HEK293 (cell line): Measurements from ENCODE around the gene PITPNM3.

Source experiments
- CTCF ChIA-PET: fragments of 350-600 bp; formaldehyde crosslinking; extraction: SDS; loops from one replicate; lab custom pipeline; 2021; ENCODE audit warnings: antibody characterized with exemption; lab: Yijun Ruan, JAX
- POLR2A ChIA-PET: fragments of 300-600 bp; formaldehyde crosslinking; extraction: SDS; loops from one replicate; lab custom pipeline; 2020; ENCODE audit warnings: antibody characterized with exemption, inconsistent platforms; lab: Yijun Ruan, JAX
- H3K27ac ChIP-seq: fragments of 200-500 bp; sonication (Bioruptor generic); 2 replicates; pipeline ENCODE4 v1.5.1; 2014; ENCODE audit warnings: low read depth, low read length, control low read depth, inconsistent platforms; ENCODE audit errors: extremely low read depth
- H3K36me3 ChIP-seq, 2 experiments: fragments of 200-500 bp in 1 of 2; sonication (Bioruptor generic) in 1 of 2; 1 replicate in 1 of 2; 2 replicates in 1 of 2; pipeline ENCODE4 v1.5.1; 2014 to 2017; ENCODE audit warnings: inconsistent platforms in 2 of 2, low read length in 2 of 2; ENCODE audit not compliant: control insufficient read depth in 2 of 2, insufficient read depth in 1 of 2
- H3K4me1 ChIP-seq: fragments of 200-500 bp; sonication (Bioruptor generic); 2 replicates; pipeline ENCODE4 v1.5.1; 2014; ENCODE audit warnings: mild to moderate bottlenecking, low read length, inconsistent platforms; ENCODE audit not compliant: control insufficient read depth, insufficient read depth
- H3K4me3 ChIP-seq: 2 replicates; pipeline ENCODE4 v1.5.1; 2011; ENCODE audit warnings: low read depth, mild to moderate bottlenecking, control low read depth, low read length, moderate library complexity
- H3K9me3 ChIP-seq: fragments of 200-500 bp; sonication (Bioruptor generic); 2 replicates; pipeline ENCODE4 v1.5.1; 2014; ENCODE audit warnings: low read depth, low read length, inconsistent platforms; ENCODE audit not compliant: control insufficient read depth, insufficient read depth
- EGR2 ChIP-seq: fragments of 450-650 bp; formaldehyde crosslinking; IDR thresholded peaks from 2 replicates; pipeline ENCODE4 v1.5.1; 2016; ENCODE audit warnings: low read depth, missing biosample characterization, missing genetic modification characterization
- GLIS2 ChIP-seq: fragments of 450-650 bp; formaldehyde crosslinking; IDR thresholded peaks from 2 replicates; pipeline ENCODE4 v1.5.1; 2016; ENCODE audit warnings: missing biosample characterization, missing genetic modification characterization
- KLF1 ChIP-seq: fragments of 450-650 bp; formaldehyde crosslinking; IDR thresholded peaks from 2 replicates; pipeline ENCODE4 v1.5.1; 2016; ENCODE audit warnings: missing biosample characterization, missing genetic modification characterization
- KLF16 ChIP-seq: fragments of 450-650 bp; formaldehyde crosslinking; IDR thresholded peaks from 2 replicates; pipeline ENCODE4 v1.5.1; 2017; ENCODE audit warnings: missing biosample characterization, missing genetic modification characterization
- KLF9 ChIP-seq: fragments of 450-650 bp; formaldehyde crosslinking; IDR thresholded peaks from 2 replicates; pipeline ENCODE4 v1.5.1; 2016; ENCODE audit warnings: missing biosample characterization, missing genetic modification characterization, low read depth
- SP3 ChIP-seq: fragments of 450-650 bp; formaldehyde crosslinking; IDR thresholded peaks from 2 replicates; pipeline ENCODE4 v1.5.1; 2016; ENCODE audit warnings: missing biosample characterization, missing genetic modification characterization
- ZBTB21 ChIP-seq: fragments of 450-650 bp; formaldehyde crosslinking; IDR thresholded peaks from 2 replicates; pipeline ENCODE4 v1.5.1; 2017; ENCODE audit warnings: missing biosample characterization, missing genetic modification characterization
- ZNF155 ChIP-seq: fragments of 450-650 bp; formaldehyde crosslinking; IDR thresholded peaks from 2 replicates; pipeline ENCODE4 v1.5.1; 2016; ENCODE audit warnings: missing biosample characterization, missing genetic modification characterization
- ZNF16 ChIP-seq: fragments of 450-650 bp; formaldehyde crosslinking; IDR thresholded peaks from 2 replicates; pipeline ENCODE4 v1.5.1; 2016; ENCODE audit warnings: low read depth, missing biosample characterization, missing genetic modification characterization
- ZNF211 ChIP-seq: fragments of 450-650 bp; formaldehyde crosslinking; IDR thresholded peaks from 2 replicates; pipeline ENCODE4 v1.5.1; 2016; ENCODE audit warnings: low read depth, missing biosample characterization, missing genetic modification characterization
- ZNF214 ChIP-seq: fragments of 450-650 bp; formaldehyde crosslinking; IDR thresholded peaks from 2 replicates; pipeline ENCODE4 v1.5.1; 2017; ENCODE audit warnings: missing biosample characterization, mild to moderate bottlenecking, missing genetic modification characterization, borderline replicate concordance
- ZNF274 ChIP-seq, 2 experiments: fragments of 200-500 bp in 1 of 2; fragments of 450-650 bp in 1 of 2; sonication (Bioruptor generic) in 1 of 2; formaldehyde crosslinking in 1 of 2; IDR thresholded peaks; 2 replicates each; pipeline versions ENCODE4 v1.5.1 to v1.6.1; 2014 to 2016; ENCODE audit warnings: borderline replicate concordance in 1 of 2, inconsistent platforms in 1 of 2, low read length in 1 of 2, missing biosample characterization in 1 of 2, missing genetic modification characterization in 1 of 2
- ZNF280C ChIP-seq: fragments of 450-650 bp; formaldehyde crosslinking; IDR thresholded peaks from 2 replicates; pipeline ENCODE4 v1.5.1; 2016; ENCODE audit warnings: missing biosample characterization, missing genetic modification characterization
- ZNF341 ChIP-seq: fragments of 450-650 bp; formaldehyde crosslinking; IDR thresholded peaks from 2 replicates; pipeline ENCODE4; 2016; ENCODE audit warnings: low read depth, missing biosample characterization, missing genetic modification characterization
- ZNF354C ChIP-seq: fragments of 450-650 bp; formaldehyde crosslinking; IDR thresholded peaks from 2 replicates; pipeline ENCODE4 v1.5.1; 2016; ENCODE audit warnings: missing biosample characterization, missing genetic modification characterization, low read depth, borderline replicate concordance
- ZNF426 ChIP-seq: fragments of 450-650 bp; formaldehyde crosslinking; IDR thresholded peaks from 2 replicates; pipeline ENCODE4 v1.5.1; 2017; ENCODE audit warnings: missing biosample characterization, missing genetic modification characterization, mild to moderate bottlenecking, inconsistent platforms, moderate library complexity
- ZNF449 ChIP-seq: fragments of 450-650 bp; formaldehyde crosslinking; IDR thresholded peaks from 2 replicates; pipeline ENCODE4 v1.5.1; 2017; ENCODE audit warnings: missing biosample characterization, mild to moderate bottlenecking, missing genetic modification characterization, moderate library complexity
- ZNF513 ChIP-seq: fragments of 450-650 bp; IDR thresholded peaks from 2 replicates; pipeline ENCODE4 v1.5.1; 2018; ENCODE audit warnings: missing biosample characterization, missing genetic modification characterization
- ZNF664 ChIP-seq: fragments of 450-650 bp; formaldehyde crosslinking; IDR thresholded peaks from 2 replicates; pipeline ENCODE4 v1.5.1; 2016; ENCODE audit warnings: missing biosample characterization, missing genetic modification characterization
- ZNF747 ChIP-seq: fragments of 450-650 bp; formaldehyde crosslinking; IDR thresholded peaks from 2 replicates; pipeline ENCODE4 v1.5.1; 2016; ENCODE audit warnings: missing biosample characterization, missing genetic modification characterization
- ZNF768 ChIP-seq: fragments of 450-650 bp; formaldehyde crosslinking; IDR thresholded peaks from 2 replicates; pipeline ENCODE4 v1.5.1; 2018; ENCODE audit warnings: missing biosample characterization, mild to moderate bottlenecking, missing genetic modification characterization
- ZNF776 ChIP-seq: fragments of 450-650 bp; formaldehyde crosslinking; IDR thresholded peaks from 2 replicates; pipeline ENCODE4 v1.5.0; 2017; ENCODE audit warnings: missing biosample characterization, missing genetic modification characterization, borderline replicate concordance
- ZNF843 ChIP-seq: fragments of 450-650 bp; formaldehyde crosslinking; IDR thresholded peaks from 2 replicates; pipeline ENCODE4 v1.5.1; 2016; ENCODE audit warnings: missing biosample characterization, missing genetic modification characterization
- ZSCAN5A ChIP-seq: fragments of 450-650 bp; formaldehyde crosslinking; IDR thresholded peaks from 2 replicates; pipeline ENCODE4 v1.5.1; 2016; ENCODE audit warnings: missing biosample characterization, missing genetic modification characterization
- TF ChIP-seq, protein P1 (sequence below): fragments of 450-650 bp; formaldehyde crosslinking; IDR thresholded peaks from 2 replicates; pipeline ENCODE4 v1.5.1; 2017; ENCODE audit warnings: missing biosample characterization, missing genetic modification characterization

The PITPNM3 gene

GRCh38 chr17:6578491-6578890 is 22.1 kb upstream of the PITPNM3 start (continued):
- TF ChIP-seq ZNF449 (no peak), ZNF426 (tag by site-specific recombination) (no peak), ZNF16 (tag by site-specific recombination) (no peak), ZNF354C (tag by site-specific recombination) (no peak), ZBTB21 (tag by site-specific recombination) (no peak), ZNF155 (no peak), ZNF274 (IDR thresholded peaks at IDR 0.05; ENCODE audit: low read length) (no peak), ZNF274 (tag by site-specific recombination; IDR thresholded peaks at IDR 0.05; ENCODE audit: borderline replicate concordance) (no peak)
- TF ChIP-seq, protein P1, sequence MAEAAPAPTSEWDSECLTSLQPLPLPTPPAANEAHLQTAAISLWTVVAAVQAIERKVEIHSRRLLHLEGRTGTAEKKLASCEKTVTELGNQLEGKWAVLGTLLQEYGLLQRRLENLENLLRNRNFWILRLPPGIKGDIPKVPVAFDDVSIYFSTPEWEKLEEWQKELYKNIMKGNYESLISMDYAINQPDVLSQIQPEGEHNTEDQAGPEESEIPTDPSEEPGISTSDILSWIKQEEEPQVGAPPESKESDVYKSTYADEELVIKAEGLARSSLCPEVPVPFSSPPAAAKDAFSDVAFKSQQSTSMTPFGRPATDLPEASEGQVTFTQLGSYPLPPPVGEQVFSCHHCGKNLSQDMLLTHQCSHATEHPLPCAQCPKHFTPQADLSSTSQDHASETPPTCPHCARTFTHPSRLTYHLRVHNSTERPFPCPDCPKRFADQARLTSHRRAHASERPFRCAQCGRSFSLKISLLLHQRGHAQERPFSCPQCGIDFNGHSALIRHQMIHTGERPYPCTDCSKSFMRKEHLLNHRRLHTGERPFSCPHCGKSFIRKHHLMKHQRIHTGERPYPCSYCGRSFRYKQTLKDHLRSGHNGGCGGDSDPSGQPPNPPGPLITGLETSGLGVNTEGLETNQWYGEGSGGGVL (tag by site-specific recombination), result no peak

DNA sequence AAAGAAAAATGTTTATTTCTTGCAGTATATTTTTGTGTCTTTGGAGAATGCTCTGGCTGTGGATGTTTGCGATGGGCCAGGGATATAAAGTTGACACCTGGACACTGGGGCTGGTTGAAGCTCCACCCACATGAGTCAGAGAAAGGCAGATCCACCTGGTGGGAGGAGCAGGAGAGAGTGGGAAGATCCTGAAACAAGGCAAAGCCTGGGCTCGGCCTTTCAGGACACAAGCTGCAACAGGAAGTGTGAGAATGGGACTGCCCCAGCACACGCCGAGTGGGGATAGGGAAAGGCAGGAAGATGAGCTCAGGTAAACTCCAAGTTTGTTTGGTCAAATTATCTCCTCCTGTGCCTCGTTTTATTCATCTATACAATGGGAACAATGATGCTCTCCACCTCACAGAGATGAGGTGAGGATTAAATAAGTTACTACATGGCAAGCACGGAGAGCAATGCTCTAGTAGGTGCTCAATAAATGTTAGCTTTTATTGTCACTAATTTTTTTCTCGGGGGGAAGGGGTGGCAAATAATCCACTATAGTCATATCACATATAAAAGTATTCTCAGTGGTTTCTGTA is 21.4 kb upstream of the PITPNM3 start:
- CTCF ChIA-PET, result interaction anchor here (0.6 to 1.6 kb wide), 3 partner anchors 20 to 1833 kb away, joined by 3 to 9 read pairs (median 4); no protein-coding TSS in a partner anchor
- Histone ChIP-seq H3K4me3 (no peak overlapping the region), H3K9me3 (no peaks in the 10 kb centered on the region; the same call in 1 of the 2 replicates), H3K4me1 (no peaks in the 10 kb centered on the region), H3K27ac (no peak overlapping the region)
- POLR2A ChIA-PET, result no interaction called here
- TF ChIP-seq ZNF843, result no peak
- no peak for TF ChIP-seq KLF16 (tag by site-specific recombination)
- no peak for TF ChIP-seq ZNF280C (tag by site-specific recombination)
- no peak for TF ChIP-seq KLF9
- TF ChIP-seq GLIS2 (tag by site-specific recombination), result no peak
- TF ChIP-seq EGR2 (tag by site-specific recombination), result 0 out of 2 replicates have a peak, but pooled peaks have one; percentile 7
- no peak for TF ChIP-seq ZNF776
- no peak for TF ChIP-seq ZNF211
- no peak for TF ChIP-seq ZNF513
- no peak for TF ChIP-seq ZNF341
- TF ChIP-seq SP3, result no peak
- TF ChIP-seq ZNF664, result peak; percentile 56; the same call in 1 of the 2 replicates
- no peak for TF ChIP-seq ZNF747 (tag by site-specific recombination)
- TF ChIP-seq ZNF768, result no peak
- no peak for TF ChIP-seq ZSCAN5A
- TF ChIP-seq ZNF214 (tag by site-specific recombination), result no peak
- TF ChIP-seq KLF1, result no peak
- TF ChIP-seq, all 188 proteins: peak for 2
- peaks cover 11 to 63% of the 10 kb centered on the region in 2 experiments for H3K36me3 ChIP-seq
